GM19239 (cell line): ENCODE measurements around the gene ETNPPL.

Source experiments
- DNase-seq: peaks from one replicate; pipeline ENCODE4 v3.0.0; 2011; ENCODE audit warnings: low spot score; ENCODE audit not compliant: insufficient read length
- FAIRE-seq: peaks from 2 replicates; lab custom pipeline; 2011; peaks lifted over from hg19 to GRCh38; lab: Jason Lieb, UNC

ETNPPL gene

DNA sequence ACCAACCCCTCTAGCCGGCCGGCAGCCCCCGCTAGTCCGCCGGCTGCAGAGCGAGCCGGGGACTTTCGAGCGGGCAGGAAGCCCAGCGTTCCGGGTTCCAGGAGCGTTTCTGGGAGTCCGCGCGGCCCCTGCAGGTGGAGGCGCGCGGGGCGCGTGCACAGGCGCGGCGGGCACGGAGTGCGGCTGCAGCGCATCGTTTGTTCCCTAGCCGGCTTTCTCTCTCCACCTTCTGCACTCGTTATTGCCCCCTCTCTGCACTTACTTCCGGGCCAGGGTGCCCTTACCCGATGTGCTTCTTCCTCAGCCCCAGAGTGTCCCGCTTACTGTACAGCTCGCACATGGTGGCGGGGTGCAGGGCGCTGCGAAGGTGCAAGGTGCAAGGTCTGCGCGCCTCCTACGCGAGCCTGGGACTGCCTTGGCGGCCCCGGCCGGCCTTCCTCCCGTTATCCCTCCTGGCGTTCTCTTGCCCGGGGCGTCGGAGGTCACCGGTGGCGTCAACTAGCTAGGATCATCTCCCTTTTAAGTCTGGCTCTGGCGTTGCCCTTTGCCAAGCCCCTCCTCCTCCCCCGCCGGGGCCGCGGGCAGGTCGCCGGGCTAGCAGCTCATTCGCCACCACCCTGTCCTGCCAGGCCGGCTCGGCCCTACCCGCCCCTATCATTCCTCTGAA lies at the start of gene ETNPPL:
Gene ETNPPL, minus strand, starts transcription at position 495 of the 667 bp plus-strand sequence. Its CDS starts 155 bp downstream, at position 340.
- FAIRE-seq (no peak), DNase-seq (no peak)

DNA sequence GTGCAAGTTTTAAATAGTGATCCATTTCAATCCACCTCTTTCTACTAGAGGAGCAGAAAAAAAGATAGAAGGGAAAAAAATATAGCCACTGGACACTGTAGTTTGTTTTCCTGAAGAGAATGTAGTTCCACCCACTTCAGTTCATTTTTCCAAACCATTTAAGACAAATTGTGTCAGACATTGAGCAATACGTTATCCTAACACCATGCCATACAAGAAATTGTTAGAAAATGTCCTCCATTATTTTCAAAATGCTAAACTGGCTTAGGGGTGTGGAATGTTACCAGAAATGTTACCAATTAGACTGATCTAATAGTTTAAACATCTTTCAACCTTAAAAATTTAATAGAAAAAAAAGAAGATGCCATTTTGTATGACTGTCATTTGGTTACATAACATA lies 48.6 kb upstream of the ETNPPL start:
- FAIRE-seq (no peak), DNase-seq (no peak)

DNA sequence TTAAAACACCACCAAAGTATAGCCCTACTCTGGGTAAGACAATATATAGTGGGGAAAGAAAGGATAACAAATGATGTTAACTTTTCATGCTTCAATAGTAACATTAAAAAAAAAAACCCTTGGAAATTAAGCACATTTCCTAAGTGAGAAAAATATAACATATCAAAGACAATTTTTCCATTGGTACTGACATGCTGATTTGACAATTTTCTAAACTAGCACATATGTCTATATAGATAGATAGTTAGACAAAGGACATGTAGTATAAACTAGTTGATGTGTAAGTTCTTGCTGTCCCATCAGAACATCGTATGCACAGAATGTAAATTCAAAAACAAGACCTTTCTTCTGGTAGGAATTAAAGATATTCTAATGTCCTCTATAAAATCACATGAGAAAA lies 47.2 kb upstream of the ETNPPL start:
- DNase-seq = no peak
- no peak for FAIRE-seq

DNA sequence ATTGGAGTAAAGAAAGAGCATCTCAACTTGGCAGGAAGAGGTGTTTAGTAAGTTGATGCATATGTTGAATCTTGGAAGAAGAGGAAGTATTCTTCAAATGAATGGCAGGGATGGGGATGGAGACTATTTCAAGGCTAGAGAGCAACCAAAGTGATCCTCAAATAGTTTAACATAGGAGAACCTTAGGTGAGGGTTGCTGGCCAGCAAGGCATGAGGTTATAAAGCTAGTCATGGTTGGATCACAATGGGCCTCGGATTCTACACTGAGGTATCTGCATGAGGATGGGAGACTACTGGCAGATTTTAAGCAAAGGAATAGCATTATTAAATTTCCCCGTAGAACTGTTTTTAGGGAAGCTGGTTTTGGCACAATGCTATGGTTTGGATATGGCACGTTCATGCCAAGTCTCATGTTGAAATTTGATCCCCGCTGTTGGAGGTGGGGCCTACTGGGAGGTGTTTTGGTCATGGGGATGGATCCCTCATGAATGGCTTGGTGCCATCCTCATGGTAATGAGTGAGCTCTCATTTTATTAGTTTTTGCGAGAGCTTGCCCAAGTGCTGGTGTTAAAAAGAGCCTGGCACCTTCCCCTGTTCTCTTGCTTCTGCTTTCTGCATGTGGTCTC lies 41.9 kb upstream of the ETNPPL start:
- DNase-seq = no peak
- FAIRE-seq = no peak

DNA sequence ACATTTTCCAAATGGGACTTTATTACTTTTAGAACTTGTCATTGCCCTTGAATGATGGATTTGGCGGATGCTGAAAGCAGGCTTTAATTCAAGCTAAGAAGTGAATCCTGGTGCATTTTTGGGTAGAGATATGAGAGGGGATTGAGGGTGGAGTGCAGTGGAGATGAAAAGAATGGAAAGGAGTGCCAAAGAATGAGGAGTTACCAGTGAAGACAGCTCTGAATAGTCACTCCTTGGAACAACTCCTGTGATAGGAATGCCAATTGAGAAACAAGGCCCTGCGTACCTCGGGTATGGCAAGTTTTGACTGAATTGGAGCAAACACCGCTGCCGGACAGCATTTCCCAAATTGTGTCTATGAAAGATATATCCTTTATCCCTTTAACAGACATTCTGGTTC lies 36.5 kb upstream of the ETNPPL start:
- FAIRE-seq = no peak

DNA sequence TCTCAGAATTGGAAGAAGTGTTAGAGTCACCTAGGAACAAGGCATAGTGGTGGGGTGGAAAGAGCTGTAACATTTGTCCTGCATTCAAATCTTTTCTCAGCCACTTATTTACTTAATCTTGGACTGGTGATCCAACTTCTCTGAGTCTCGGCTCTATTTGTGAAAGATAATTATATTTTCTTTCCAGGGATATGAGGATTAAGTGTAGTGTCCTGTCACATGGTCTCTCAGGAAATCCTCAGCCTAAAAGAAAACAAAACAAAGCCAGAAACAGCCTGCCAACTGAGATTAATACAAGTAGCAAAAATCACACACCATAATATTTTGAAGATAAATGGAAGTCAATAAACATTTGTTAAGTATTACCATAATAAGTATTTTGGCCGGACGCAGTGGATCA lies 33.3 kb upstream of the ETNPPL start:
- FAIRE-seq = no peak
- DNase-seq = no peak

More for the DNA sequence above, 36.5 kb upstream of the ETNPPL start:
- DNase-seq = no peak

DNA sequence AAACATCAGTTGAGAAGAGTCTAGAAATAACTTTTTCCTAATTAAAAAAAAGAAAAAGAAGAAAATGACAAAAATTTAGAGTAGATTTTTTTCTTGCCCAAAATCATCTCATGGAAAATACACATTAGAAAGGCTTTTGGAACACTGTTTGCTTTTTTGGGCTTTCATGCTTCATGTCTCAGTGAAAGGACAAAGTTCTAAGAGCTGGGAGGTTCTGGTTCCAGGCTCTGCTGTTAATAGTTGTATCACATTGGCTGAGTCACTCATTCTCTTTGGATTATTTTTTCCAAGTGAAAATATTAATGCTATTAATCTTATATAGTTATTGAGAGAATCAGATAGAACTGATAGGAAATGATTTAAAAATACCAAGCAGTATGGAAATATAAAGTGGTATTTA lies 32.9 kb upstream of the ETNPPL start:
- FAIRE-seq (no peak), DNase-seq (no peak)

DNA sequence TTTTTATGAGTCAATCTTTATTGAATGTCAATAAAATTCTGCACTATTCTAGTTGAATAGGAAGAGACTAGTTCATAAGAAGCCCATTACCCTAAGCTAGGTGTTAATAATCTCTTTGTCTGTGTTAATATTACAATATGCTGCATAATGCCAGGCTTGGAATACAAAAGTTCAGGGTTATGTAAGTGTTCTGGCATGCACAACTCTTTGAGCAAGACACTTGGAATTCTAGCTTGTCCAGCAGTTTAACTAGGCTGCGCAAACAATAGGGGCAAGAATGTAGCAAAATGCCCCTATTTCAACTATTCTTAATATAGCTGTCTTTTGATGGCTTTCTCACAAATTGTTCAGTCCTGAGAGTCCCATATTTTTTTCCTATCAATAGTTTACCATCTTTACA lies 31.3 kb upstream of the ETNPPL start:
- no peak for FAIRE-seq

DNA sequence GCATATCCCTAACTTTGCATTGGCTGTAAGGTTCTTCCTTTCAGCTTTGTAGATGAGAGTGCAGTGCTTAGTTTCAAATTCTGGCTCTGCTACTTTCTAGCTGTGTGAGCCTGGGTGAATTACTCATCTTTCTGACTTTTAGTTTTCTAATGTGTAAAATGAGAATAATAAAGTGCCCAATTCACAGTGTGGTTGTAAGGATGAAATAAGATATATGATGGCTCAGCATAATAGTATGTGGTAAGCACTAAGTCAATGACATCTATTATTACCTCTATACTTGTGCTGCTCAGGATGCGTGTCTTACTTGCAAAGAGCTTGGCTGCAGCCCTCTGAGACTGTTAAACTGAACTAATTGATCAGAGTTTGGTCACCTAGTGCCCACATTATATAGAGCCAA lies 30.6 kb upstream of the ETNPPL start:
- FAIRE-seq = no peak
- DNase-seq = no peak

More for the DNA sequence above, 31.3 kb upstream of the ETNPPL start:
- DNase-seq = no peak

DNA sequence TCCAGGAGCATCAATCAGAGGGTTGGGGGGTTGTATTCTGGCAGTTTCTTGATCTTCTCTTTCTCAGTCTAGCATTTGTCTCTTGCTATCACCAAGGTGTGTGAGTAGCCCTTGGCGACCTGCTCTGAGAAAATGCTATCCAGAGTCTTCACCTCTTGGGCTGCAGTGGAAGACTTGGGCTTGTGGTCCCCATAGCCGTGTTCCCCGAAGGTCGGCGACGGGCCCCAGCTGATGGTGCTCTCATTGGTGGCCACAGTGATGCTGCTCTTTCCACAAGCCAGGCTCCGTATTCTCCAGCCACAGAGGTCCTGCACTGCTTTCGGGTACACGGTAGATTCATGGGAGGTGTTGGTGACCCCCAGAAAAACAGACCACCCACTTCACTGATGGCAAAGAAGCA lies 25.9 kb upstream of the ETNPPL start:
- DNase-seq = no peak
- FAIRE-seq = no peak

DNA sequence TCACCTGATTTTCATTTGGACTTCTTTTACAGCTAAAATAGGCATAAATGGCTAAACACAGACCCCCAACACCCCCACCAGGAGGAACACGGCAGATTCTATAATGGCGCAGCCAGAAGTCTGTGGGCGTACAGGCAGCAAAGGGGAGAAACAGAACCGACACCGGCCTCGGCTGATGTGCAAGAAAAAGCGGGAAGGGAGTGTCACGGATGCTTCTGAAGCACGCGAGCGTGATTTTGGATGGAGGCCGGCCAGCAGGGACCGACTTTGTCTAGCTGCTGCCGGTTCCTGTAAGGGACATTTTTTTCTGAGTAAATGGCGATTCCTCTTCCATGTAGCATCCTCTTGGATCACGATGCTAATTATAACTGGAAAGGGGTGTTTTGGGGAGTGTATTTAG lies 24.9 kb upstream of the ETNPPL start:
- FAIRE-seq = no peak

DNA sequence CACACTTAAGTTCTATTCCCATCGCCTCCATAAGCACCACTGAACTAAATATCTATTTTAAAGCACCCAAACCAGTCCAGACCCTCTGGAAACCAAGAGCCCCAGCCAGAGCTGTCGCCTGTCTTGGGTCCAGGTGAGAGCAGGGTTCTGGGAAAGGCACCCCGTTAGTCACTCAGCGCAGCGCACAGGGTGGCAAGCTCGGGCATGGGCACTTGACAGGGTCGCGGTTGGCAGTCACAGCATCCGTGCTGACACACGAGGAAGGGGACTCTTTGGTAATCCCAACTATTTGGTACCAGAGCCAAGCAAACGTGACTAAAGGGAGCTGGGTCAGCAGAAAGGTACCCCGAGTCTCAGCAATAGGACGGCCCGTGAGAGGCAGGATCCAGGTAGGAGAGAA lies 24.3 kb upstream of the ETNPPL start:
- DNase-seq = no peak
- no peak for FAIRE-seq

More for the DNA sequence above, 24.9 kb upstream of the ETNPPL start:
- DNase-seq = no peak

DNA sequence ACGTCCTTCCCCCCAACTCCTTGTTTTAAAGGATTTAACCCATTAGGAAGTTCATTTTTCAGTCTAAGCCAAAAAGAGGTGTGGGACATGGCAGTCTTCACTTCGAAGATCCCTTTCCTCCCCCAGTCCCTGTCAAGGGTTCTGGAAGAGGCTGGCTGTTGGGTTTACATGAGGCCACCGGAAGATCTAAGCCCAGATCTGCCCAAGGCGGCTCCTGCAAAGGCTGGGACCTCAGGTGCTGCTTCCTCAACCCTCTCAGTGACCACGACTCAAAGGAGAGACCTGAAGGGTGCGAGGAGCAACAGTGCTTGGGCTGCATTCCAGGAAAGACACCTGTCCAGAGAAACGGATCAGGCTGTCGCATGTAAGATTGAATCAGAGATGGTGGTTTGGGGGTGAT lies 23.5 kb upstream of the ETNPPL start:
- no peak for FAIRE-seq

DNA sequence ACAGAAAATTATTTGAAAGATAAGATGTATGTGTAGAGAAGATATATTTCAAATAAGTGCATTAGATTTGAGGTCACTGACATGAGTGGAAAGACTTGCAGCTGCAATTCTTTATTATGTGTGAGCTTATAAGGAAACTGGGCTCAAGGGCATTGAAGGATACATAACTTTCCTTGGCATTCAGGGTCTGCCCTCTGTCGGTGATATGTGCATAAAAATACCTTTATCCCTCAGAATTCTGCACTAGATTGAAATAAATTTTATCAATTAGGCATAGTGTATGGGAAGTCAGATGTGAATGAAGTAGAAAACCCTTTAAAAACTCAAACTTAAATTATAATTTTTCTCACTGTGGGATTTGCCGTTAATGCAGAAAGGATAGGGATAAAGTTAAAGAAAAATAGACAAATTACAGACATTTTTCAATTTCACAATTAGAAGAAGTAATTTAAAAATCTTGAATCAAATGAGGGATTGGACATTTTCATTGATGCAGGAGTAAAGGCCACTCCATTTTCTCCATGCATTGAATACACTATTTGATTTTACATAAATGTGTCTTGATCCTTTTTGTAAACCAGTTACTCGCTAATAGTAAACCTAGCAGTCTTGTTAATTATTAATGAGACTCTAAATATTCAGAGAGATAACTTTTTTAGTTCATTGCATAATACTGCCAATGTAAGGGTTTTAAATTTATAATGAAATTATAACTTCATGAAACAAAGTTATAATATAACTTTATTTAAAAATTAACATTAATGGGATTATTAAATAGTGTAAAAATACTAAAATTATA lies 21.0 kb upstream of the ETNPPL start:
- no peak for DNase-seq
- FAIRE-seq = no peak

More for the DNA sequence above, 23.5 kb upstream of the ETNPPL start:
- no peak for DNase-seq

DNA sequence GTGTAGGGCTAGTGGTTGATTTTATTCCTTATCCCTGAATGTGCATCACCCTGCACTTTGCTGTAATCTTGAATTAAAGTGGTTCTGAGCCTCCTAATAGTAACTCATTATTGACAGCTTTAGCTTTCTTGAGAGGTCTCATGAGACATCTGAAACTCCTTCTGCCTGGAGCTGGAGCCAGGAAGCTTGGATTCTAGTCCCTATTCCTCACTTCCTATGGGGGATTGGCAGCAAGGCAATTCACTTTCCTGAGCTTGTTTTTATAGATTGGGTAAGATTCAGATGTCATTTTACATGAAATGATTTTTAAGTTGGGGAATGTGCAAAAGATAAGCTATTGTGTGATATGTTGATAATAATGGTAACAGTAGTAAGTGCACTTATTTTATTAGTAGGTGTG lies 17.1 kb upstream of the ETNPPL start:
- no peak for DNase-seq
- FAIRE-seq = no peak

DNA sequence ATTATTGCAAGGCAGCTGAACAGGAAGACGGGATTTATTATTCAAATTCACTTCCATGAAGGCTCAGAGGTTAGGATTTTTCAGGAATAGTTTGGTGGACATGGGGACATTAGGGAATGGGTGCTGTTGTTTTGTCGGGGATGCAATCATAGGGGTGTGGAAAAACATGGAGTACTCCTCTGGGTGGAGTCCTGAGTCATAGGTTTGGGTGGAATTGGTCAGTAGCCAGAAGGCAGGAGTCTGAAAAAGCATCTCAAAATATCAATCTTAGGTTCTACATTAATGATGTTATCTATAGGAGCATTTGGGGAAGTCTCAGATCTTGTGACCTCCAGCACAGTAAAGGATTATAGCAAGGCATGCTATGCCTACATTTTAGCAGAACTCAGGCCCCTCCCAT lies 14.5 kb upstream of the ETNPPL start:
- DNase-seq (no peak), FAIRE-seq (no peak)

DNA sequence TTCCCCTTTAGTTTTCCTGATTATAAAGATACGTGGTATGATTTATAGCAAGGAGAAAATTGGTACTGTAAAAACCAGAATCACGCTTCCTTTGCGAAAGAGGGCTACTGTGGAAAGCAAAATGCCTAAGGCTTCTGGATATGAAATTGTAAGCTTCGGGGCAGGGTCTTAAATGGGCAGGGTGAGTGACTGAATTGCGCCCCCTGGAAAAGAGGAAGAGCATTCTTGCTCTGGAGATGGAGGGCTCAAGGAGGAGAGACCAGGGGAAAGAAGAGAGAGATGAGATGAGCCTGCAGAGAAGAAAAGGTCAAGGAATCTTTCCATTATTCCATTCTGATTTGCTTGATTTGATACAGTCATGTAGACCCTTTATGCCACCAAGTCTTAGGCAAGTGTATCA lies 13.1 kb upstream of the ETNPPL start:
- FAIRE-seq (no peak), DNase-seq (no peak)

DNA sequence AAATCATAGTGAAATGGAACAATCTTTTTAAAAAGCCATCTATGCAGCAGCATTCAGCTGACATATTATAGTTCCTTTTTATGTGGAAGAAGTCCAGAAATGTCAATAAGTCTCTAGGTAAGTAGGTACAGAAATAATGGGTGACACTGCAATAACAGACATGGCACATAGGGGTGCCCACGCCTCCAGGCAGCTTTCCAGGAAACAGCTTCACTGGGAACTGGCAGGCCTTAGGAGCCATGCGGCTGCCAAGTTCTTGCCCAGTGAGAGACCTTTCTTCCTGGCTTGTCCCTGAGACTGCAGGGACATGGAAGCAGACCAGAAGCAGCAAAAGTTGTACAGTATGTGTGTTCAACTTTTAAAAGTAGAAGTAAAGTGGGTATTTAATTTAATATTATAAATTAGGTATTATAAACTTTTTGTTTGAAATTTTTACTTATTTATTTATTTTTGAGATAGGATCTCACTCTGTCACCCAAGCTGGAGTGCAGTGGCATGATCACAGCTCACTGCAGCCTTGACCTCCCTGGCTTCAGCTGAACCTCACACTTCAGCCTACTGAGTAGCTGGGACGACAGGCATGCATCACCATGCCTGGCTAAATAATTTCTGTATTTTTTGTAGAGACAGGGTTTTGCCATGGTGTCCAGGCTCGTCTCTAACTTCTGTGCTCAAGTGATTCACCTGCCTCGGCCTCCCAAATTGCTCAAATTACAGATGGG lies 12.1 kb upstream of the ETNPPL start:
- DNase-seq = no peak
- no peak for FAIRE-seq

DNA sequence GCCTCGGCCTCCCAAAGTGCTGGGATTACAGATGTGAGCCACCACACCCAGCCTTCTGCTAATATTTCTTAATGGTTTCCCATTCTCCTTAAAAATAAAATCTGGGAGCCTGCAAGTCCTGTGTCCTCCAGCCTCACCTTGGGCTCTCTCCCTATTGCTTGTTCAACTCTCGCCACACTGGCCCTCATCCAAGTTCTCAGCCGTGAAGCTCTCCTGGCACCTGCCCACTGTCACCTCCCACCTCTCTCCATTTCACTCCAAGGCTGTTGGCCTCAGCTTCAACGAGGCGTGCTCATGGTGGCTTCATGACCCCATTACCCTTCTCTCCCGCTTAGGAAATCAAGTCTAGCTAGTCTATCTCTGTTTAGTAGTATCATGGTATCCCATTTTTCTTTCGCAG lies 9.5 kb upstream of the ETNPPL start:
- DNase-seq = no peak
- no peak for FAIRE-seq

DNA sequence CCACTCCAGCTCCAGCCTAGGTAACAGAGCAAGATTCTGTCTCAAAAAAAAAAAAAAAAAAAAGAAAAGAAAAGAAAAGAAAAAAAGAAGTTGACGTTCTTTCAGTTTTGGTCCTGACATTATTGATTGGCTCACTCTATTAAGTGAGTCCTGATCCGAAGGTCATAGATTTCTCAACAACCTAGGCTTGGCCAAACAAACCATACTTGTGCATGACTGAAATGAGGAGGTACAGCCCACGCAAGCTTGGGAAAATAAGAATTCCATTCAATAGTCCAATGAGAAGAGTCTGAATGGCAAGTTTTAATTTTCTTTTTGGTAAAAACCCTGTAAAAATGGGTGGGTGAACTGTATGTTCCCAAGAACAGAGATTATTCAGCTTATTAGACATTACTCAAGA lies 3.2 kb upstream of the ETNPPL start:
- FAIRE-seq = no peak

DNA sequence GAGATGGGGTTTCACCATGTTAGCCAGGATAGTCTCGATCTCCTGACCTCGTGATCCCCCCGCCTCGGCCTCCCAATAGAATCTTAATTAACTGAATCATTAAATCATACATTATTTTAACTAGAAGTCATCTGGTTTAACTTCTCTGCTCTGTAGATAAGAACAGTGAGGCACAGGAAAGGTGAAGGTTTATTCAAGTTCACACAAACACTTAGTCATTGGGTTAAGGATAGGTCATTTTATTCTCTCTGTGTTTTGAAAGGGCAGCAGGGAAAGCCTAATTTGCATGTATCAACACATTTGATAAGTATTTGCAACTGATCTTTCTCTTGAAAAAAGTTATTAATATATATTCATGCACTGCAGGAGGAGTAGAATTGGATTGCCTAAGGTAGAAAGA lies 1.1 kb upstream of the ETNPPL start:
- DNase-seq = no peak
- no peak for FAIRE-seq

More for the DNA sequence above, 3.2 kb upstream of the ETNPPL start:
- no peak for DNase-seq
